ENCODE measurements around the gene TFDP1.

Gene TFDP1

DNA sequence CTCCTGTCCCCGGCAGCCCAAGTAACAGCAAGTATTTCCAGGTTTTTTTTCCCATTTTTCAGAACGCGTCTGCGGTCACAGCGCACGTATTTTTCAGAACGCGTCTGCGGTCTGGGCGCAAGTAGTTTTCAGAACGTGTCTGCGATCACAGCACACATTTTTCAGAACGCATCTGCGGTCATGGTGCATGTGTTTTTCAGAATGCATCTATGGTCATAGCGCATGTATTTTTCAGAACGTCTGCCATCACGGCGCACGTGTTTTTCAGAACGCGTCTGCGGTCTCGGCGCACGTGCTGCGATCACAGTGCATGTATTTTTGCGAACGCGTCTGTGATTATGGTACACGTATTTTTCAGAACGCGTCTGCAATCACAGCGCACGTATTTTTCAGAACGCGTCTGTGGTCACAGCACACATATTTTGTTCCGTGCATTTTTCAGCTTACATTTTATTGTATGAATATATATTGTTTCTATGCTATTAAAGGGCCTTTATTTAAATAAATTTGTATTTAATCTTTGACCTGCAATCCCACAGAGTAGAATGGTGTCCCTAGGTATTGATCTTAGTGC lies 53.7 kb downstream of the TFDP1 start:
- no peak for DNase-seq (ENCODE audit: low read depth)
- H3K4me3 ChIP-seq (ENCODE audit: low read depth, low read length) = no peak overlapping the region
- TF ChIP-seq, protein P1, sequence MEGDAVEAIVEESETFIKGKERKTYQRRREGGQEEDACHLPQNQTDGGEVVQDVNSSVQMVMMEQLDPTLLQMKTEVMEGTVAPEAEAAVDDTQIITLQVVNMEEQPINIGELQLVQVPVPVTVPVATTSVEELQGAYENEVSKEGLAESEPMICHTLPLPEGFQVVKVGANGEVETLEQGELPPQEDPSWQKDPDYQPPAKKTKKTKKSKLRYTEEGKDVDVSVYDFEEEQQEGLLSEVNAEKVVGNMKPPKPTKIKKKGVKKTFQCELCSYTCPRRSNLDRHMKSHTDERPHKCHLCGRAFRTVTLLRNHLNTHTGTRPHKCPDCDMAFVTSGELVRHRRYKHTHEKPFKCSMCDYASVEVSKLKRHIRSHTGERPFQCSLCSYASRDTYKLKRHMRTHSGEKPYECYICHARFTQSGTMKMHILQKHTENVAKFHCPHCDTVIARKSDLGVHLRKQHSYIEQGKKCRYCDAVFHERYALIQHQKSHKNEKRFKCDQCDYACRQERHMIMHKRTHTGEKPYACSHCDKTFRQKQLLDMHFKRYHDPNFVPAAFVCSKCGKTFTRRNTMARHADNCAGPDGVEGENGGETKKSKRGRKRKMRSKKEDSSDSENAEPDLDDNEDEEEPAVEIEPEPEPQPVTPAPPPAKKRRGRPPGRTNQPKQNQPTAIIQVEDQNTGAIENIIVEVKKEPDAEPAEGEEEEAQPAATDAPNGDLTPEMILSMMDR (IDR thresholded peaks at IDR 0.05; ENCODE audit: insufficient read depth, low read depth, low read length, missing control alignments) = no peak

DNA sequence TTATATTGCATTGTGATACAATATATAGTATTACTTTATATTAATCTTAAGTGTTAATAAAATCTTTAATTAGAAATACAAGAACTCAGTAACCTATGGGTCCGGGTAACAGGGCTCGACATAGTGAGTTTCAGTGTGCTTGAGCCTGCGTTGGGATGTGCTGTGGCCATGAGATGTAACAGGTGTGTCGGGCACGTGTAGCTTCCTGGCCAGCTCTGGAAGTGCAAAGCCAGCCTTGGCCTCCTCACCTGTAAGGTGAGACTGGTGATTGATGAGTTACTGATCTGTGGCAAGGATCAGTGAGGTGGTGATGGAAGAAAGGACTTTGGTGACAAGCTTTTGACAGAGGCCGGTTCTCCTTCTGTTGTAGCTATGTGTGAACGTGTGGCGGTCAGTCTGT lies 54.3 kb downstream of the TFDP1 start:
- TF ChIP-seq, protein P1 (IDR thresholded peaks at IDR 0.05; ENCODE audit: insufficient read depth, low read depth, low read length, missing control alignments) = no peak
- no peak overlapping the region for H3K4me3 ChIP-seq (ENCODE audit: low read depth, low read length)
- DNase-seq (ENCODE audit: low read depth) = no peak

DNA sequence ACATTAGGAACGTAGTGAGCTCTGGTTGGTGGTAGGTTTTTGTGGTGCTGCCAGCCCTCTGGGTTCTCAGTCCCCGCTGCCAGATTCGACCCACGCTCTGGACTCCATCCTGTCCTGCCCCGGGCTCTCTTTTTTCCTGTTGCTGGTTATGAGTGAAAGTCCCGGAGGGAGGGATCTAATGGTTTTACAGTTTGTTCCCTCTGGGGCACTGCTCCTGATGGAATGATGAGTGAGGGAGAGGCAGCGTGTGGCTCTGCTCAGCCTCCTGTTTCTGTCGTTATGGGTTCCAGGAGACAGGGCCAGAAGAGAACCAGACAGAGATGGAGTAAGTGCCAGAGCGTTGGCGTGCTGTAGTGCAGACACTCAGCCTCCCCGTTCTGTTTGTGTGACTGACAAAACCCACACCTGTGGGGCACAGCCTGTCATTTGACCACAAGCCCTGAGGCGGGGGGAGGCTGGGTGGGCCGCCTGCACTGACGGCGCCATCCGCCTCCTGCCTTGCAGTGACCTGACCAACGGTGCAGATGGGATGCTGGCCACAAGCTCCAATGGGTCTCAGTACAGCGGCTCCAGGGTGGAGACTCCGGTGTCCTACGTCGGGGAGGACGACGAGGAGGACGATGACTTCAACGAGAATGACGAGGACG lies 55.2 kb downstream of the TFDP1 start:
- no peak for DNase-seq (ENCODE audit: low read depth)
- TF ChIP-seq, protein P1 (IDR thresholded peaks at IDR 0.05; ENCODE audit: insufficient read depth, low read depth, low read length, missing control alignments) = no peak
- H3K4me3 ChIP-seq (ENCODE audit: low read depth, low read length) = no peak overlapping the region

DNA sequence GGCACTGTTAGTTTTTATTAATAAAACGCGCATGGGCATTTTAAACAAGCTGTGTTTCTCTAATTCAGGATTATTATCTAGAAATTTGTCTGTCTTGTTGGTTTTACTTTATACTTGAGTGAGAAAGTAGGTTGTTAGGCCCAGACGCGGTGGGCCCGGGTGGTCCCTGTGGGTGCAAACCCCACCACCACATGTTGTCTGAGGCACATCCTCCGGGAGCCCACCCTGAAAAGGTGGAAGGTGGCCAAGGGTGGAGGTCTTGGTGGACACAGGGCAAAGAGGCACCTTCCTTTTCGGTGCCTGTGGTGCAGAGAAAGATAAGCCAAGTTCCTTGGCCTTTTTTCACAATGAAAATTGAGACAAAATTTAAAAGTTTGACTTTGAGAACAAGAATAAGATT lies 56.9 kb downstream of the TFDP1 start:
- TF ChIP-seq, protein P1 (IDR thresholded peaks at IDR 0.05; ENCODE audit: insufficient read depth, low read depth, low read length, missing control alignments) = no peak
- DNase-seq (ENCODE audit: low read depth) = no peak
- H3K4me3 ChIP-seq (ENCODE audit: low read depth, low read length) = no peak overlapping the region

DNA sequence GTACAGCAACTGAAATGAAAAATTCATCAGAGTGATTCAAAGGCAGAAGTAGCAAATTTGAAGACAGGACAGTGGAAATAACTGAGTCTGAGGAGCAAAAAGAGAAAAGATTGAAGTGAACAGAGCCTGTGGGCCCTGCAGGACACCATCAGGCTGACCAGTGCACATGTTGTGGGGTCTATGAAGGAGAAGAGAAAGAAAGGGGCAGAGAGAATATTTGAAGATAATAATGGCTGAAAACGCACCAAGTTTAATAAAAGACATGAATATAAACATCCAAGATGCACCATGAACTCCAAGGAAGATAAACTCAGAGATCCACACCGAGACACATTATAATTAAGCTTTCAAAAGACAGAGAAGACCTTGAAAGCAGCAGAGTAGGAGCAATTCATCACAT lies 58.0 kb downstream of the TFDP1 start:
- TF ChIP-seq, protein P1 (IDR thresholded peaks at IDR 0.05; ENCODE audit: insufficient read depth, low read depth, low read length, missing control alignments) = no peak
- no peak for DNase-seq (ENCODE audit: low read depth)
- H3K4me3 ChIP-seq (ENCODE audit: low read depth, low read length) = no peak overlapping the region

DNA sequence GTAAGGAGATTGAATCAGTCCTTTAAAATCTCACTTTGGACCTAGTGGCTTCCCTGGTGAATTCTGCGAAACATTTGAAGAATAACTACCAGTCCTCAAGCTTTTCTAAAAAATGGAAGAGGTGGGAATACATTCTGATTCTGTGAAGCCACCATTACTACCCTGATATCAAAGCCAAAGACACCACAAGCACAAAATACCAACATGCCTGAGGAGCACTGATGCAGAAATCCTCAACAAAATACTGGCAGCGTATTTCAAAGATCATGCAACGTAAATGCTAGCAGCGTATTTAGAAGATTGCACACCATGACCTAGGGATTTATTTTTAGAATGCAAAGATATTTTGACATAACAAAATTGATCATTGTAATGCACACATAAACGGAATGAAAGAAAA lies 59.0 kb downstream of the TFDP1 start:
- no peak overlapping the region for H3K4me3 ChIP-seq (ENCODE audit: low read depth, low read length)
- TF ChIP-seq, protein P1 (IDR thresholded peaks at IDR 0.05; ENCODE audit: insufficient read depth, low read depth, low read length, missing control alignments) = no peak
- DNase-seq (ENCODE audit: low read depth) = no peak

DNA sequence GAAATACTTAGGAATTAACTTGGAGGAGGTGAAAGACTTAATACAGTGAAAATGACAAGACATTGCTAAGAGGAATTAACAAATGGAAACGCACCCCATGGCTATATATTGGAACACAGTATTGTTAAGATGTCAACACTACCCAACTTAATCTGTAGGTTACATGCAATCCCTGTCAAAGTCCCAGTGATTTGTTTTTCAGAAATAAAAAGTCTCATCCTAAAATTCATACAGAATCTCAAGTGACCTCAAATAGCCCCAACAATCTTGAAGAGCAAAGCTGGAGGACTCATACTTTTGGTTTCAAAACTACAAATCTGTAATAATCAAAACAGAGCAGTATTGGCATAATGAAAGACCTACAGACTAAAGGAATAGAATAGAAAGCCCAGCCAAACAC lies 60.2 kb downstream of the TFDP1 start:
- TF ChIP-seq, protein P1 (IDR thresholded peaks at IDR 0.05; ENCODE audit: insufficient read depth, low read depth, low read length, missing control alignments) = no peak
- no peak overlapping the region for H3K4me3 ChIP-seq (ENCODE audit: low read depth, low read length)
- DNase-seq (ENCODE audit: low read depth) = no peak

Data from GM12865 (cell line).